Neural cell (in vitro differentiated cells): ENCODE data around the gene FOXL1.

Experiments used
- CTCF ChIP-seq: fragments of 450-650 bp; IDR thresholded peaks from 2 replicates; pipeline ENCODE4 v1.5.1; 2014; ENCODE audit warnings: antibody characterized with exemption, mild to moderate bottlenecking, moderate library complexity; ENCODE audit not compliant: poor library complexity, severe bottlenecking
- EP300 ChIP-seq: fragments of 450-650 bp; conservative IDR thresholded peaks from 2 replicates; pipeline ENCODE4 v1.6.1; 2014; ENCODE audit warnings: antibody characterized with exemption, mild to moderate bottlenecking, moderate library complexity; ENCODE audit not compliant: poor library complexity, severe bottlenecking
- POLR2AphosphoS5 ChIP-seq: IDR thresholded peaks from 2 replicates; pipeline ENCODE4 v1.6.1; 2012
- RAD21 ChIP-seq: fragments of 450-650 bp; conservative IDR thresholded peaks from 2 replicates; pipeline ENCODE4 v1.6.1; 2014; ENCODE audit warnings: antibody characterized with exemption, mild to moderate bottlenecking, moderate library complexity
- REST ChIP-seq: IDR thresholded peaks from 2 replicates; pipeline ENCODE4 v1.6.1; 2012; ENCODE audit warnings: borderline replicate concordance

GRCh38 chr16:86533767-86534351, 44.5 kb upstream of the FOXL1 start:
- TF ChIP-seq CTCF: no peak
- TF ChIP-seq POLR2AphosphoS5: no peak
- TF ChIP-seq EP300: no peak
- TF ChIP-seq REST: no peak
- TF ChIP-seq RAD21: no peak
